Iris pigment epithelial cell (primary cell): ENCODE data around the gene FLII.
"Not testable (repeated sequence)": the region's sequence is repeated elsewhere in the genome, so short reads cannot be mapped to it uniquely, and the experiment has no call there.

Experiments
- DNase-seq: peaks from one replicate; pipeline ENCODE4 v3.0.0-alpha.2; 2011; ENCODE audit warnings: low read depth

FLII gene

DNA sequence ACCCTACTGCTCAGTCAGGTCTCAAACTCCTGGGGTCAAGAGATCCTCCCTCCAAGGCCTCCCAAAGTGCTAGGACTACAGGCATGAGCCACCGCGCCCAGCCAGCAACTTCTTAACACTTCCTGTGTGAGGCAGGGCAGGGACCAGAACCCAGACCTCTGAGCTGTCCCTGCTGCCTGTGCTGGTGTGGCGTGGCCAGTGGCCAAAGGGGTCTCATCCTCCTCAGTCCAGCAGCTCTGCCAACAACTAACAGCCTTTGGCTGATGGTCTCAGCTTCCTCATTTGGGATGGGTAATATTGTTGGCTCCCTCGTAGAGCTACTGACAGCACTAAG is 34.5 kb downstream of the FLII start:
- no peak for DNase-seq

DNA sequence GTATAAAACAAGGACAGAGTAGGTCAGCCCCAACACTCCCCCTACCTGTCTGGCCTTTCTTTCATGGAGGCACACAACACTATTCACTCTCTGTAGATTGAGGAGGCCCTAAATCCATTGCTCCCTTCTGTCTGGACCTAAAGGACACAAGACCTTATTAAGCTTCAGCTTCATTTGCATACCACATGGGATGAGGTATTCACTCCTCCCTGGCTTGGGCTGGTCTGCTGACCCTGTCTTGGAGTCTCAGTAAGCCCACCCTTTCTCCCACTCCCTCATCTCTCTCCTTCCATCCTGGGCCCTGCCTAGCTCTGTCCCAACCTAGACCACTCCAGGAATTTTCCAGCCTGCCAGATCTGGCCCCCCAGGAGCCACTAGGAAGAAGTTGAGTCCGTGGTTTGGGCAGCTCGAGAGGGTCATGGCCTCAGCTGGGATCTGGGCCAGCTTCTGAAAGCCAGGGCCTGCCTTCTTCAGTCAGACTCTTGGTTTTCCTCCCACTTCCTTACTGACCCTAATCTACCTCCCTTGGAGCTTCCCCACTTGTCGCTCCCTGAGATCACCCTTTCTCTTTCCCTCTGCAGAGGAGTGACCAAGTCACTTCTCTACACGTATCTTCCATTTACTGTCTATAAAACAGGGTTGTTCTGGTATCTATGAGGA is 39.7 kb downstream of the FLII start:
- DNase-seq, result peak; percentile 71

DNA sequence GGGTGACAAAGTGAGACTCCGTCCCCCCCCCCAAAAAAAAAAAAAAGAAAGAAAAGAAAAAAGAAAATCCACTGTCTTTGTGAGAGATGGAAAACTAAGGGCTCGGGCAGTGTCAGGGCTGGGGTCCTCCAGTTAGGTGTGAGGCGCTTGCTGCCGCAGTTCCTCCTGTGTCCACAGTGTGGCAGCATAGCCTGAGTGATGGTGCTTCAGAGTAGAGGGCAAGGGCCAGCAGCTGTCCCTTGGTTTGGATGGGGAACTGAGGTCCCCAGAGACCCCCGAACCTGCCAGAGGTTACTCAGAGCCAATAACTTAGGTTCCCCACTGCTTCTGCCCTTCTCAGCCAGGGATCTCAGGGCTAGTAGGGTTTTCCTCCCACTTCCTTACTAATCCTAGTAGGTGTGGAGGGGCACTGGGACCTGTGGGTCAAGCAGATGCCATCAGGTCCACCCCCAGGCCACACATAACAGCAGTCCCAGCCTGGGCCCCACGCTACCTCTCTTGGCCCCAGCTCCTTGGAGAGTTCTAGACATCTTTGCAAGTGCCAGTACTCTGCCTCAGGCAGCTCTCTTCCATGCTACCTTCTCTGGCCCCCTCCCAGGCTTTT is 41.0 kb downstream of the FLII start:
- DNase-seq, result peak; percentile 48

DNA sequence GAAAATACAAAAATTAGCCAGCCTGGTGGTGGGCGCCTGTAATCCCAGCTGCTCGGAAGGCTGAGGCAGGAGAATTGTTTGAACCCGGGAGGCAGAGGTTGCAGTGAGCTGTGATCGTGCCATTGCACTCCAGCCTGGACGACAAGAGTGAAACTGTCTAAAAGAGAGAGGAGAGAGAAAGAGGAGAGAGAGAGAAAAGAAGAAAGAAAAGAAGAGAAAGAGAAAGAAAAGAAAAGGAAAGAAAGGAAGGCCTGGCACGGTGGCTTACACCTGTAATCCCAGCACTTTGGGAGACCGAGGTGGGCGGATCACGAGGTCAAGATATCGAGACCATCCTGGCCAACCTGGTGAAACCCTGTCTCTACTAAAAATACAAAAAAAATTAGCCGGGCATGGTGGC is 41.6 kb downstream of the FLII start:
- DNase-seq, result not testable (repeated sequence)

DNA sequence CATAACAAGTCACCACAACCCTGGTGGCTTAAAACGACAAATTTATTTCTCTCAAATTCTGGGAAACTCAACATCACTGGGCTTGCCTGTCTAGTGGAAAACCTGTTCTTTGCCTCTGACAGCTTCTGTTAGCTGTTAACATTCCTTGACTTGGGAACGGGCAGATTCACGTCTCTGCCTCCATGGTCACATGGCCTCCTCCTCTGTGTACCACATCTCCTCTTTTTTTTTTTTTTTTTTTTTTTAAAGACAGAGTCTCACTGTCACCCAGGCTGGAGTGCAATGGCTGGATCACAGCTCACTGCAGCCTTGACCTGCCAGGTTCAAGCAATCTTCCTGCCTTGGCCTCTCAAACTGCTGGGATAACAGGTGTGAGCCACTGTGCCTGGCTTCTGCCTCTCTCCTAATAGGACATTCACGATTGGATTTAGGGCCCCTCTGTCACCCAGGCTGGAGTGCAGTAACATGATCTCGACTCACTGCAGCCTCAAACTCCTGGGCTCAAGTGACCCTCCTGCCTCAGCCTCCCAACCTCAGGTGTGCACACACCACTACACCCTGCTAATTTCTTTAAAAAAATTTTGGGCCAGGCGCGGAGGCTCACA is 44.8 kb downstream of the FLII start:
- DNase-seq, result no peak

DNA sequence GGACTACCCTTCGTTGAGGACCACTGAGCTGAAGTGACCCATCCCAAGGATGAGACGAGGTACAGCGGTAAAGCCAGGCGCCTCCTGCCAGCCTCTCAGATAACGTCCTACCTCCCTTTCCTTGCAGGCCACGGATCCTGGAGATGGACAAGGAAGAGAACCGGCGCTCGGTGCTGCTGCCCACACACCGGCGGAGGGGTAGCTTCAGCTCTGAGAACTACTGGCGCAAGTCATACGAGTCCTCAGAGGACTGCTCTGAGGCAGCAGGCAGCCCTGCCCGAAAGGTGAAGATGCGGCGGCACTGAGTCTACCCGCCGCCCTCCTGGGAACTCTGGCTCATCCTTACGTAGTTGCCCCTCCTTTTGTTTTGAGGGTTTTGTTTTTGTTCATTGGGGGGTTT is 50.4 kb downstream of the FLII start:
- no peak for DNase-seq

DNA sequence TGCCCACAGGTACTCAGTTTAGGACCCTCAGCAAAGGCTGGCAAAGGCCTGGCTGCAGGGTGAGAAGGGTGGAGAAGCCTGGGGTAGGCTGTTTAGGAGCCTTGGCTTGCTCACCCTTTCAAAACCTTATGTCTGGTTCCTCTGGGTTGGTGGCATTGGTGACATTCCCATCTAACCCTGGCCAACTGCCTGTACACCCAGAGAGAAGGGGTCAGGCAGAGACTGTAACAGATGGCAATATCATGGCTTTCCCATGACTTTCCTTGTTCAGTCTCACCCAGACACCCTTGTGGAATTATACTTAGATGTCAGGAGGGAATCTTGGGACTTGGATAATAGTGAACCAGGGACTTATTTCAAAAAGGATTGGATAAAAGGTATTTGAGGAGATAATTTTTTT is 51.6 kb downstream of the FLII start:
- DNase-seq, result no peak

DNA sequence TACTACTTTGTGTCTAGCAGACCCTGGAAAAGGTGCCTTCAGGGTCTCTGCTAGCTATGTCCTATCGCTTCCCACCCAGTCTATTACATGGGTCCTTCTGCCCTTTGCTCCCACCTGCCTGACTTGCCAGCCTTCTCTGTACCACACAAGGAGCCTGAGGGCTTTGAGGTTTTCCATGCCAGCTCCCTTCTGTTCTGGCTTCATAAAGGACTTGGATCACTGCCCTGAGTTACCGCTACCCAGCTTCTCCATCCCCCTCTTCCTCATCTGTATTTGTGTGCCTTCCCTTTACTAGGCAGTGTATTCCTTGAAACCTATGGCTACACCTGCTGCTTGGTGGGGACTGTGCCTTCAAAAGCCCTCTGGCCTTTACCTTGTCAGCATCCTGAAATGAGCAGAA is 52.7 kb downstream of the FLII start:
- DNase-seq, result no peak

DNA sequence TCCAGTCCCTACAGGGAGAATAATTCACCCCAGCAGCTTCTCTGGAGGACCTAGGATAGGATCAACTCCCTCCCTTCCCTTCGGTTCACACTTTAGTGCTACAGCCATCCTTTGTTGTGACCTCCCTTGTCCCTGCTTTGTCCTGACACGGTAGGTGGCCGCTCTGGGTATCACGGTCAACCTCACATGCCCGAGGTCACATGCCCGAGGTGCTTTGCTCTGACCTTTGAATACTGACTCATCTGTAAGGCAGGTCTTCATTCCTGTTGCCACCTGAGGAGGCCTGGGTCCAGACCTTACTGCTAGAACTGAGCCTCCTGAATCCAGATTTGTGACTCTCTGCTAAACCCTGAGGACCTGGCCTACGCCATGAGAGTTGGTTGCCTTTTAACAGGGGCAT is 55.2 kb downstream of the FLII start:
- no peak for DNase-seq

DNA sequence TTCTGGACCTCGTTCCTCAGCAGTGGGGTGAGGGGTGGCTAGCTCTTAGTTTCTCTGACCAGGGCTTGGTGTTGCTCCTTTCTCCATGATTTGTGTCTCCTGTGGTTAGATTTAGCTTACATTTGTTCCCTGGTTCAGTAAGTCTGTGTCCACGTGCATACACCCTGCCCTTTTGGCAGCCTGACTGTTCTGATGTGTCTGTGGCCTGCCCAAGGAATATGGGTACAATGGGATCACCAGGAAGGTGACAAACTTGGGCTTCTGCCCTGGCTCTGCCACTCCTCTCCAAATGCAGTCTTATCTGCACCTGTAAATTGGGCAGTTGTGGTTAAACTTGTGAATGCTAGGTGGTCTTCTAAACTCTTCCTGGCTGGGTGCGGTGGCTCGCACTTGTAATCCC is 57.4 kb downstream of the FLII start:
- DNase-seq, result no peak

DNA sequence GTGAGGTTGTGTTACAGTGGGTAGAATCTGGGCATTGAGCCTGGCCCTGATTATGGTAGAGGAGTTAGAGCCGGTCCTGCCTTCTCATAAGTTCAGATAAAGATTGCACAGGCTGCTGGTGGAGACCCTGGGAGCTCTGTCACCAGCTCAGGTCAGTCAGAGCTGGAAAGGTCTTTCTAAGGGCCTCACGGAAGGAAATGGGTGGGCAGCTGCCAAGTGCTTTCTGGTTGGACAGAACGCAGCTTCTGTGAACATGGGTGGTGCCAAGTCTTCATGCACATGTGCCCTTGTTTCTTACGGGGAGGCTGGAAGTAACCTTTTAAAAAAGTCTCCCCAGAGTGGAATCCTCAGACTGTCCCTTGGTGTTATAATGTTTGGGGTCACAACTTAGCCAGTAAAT is 60.0 kb downstream of the FLII start:
- DNase-seq, result no peak

DNA sequence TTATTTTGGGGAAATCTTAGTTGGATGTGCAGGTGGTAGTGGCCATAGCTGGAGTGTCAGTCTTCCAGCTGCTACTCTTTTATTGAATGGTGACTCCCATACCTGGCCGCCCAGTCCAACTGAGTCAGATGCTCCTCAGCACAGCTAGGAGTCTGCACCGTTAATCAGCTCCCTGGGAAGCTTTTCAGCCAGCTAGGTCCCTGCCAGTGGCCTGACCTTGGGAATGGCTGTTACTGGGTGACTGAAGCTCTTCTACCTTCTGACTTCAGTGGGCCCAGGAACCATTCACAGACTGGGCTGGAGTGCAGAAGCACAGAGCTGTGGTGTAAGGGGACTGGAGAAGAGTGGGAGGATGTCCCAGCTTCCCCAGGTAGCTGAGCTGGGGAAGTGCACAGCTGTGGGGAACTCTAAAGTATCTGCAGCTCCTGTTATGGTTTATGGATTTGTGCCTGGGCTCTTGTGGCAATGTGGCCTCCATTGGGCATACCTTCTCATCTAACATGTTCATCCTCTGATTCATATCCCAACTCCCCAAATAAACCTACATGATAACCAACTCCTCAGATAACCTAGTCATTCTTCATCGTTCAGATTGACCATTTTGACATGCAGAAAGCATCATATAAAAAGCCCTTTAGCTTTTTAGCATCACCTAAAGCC is 60.9 kb downstream of the FLII start:
- no peak for DNase-seq

DNA sequence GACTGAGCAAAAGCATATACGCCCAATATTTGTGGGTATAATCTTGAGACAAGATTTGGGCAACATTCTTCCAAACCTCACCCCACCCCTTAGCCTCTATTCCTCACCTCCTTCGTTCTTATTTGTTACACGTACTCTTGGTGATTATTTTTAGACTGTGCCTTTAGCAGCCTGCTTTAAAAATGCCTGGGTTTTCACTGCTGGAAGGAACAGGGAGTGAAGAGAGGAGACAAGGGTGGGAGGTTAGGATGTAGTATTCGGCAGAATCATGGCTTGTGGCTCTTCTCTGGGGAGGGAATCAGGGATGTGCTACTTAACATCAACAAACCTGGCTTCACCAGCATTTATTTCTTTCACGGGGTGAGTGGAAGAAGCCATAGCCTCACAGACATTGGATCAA is 63.3 kb downstream of the FLII start:
- no peak for DNase-seq
